Measurements from ENCODE around the gene METTL25B.

The METTL25B gene

GRCh38 chr1:156700736-156701531 lies 27.3 kb upstream of the METTL25B start:
- no peak overlapping the region for H3K4me3 ChIP-seq (ENCODE audit: low read depth, low read length)

- no peak overlapping the region for H3K4me3 ChIP-seq (ENCODE audit: low read depth, low read length)
Observed at GRCh38 chr1:156703336-156703735, 24.9 kb upstream of the METTL25B start.

- no peak overlapping the region for H3K4me3 ChIP-seq (ENCODE audit: low read depth, low read length)
Observed at GRCh38 chr1:156703741-156704140, 24.5 kb upstream of the METTL25B start.

GRCh38 chr1:156704166-156704711 lies 24.0 kb upstream of the METTL25B start:
- H3K4me3 ChIP-seq (ENCODE audit: low read depth, low read length) = peak overlapping the region; percentile 63

GRCh38 chr1:156704930-156705320 lies 23.3 kb upstream of the METTL25B start:
- peak overlapping the region; percentile 63 for H3K4me3 ChIP-seq (ENCODE audit: low read depth, low read length)

- H3K4me3 ChIP-seq (ENCODE audit: low read depth, low read length) = peak within 1 kb of the TSS; percentile 63
Observed at GRCh38 chr1:156705321-156705917, 22.9 kb upstream of the METTL25B start, which contains the start of gene CRABP2. CRABP2 (minus strand) TSS chr1:156705583; CDS start chr1:156705446, 137 bp downstream.

GRCh38 chr1:156705918-156706656 lies 22.2 kb upstream of the METTL25B start:
- peak overlapping the region; percentile 46 for H3K4me3 ChIP-seq (ENCODE audit: low read depth, low read length)

- peak overlapping the region; percentile 46 for H3K4me3 ChIP-seq (ENCODE audit: low read depth, low read length)
Observed at GRCh38 chr1:156706657-156707416, 21.4 kb upstream of the METTL25B start.

GRCh38 chr1:156707417-156708217 lies 20.7 kb upstream of the METTL25B start:
- H3K4me3 ChIP-seq (ENCODE audit: low read depth, low read length) = peak overlapping the region; percentile 6

GRCh38 chr1:156708218-156708661 lies 20.0 kb upstream of the METTL25B start:
- peak overlapping the region; percentile 6 for H3K4me3 ChIP-seq (ENCODE audit: low read depth, low read length)

- H3K4me3 ChIP-seq (ENCODE audit: low read depth, low read length) = no peak overlapping the region
Observed at GRCh38 chr1:156709031-156709430, 19.2 kb upstream of the METTL25B start.

GRCh38 chr1:156709757-156710489 lies 18.3 kb upstream of the METTL25B start:
- no peak overlapping the region for H3K4me3 ChIP-seq (ENCODE audit: low read depth, low read length)

GRCh38 chr1:156711011-156711817 lies 17.1 kb upstream of the METTL25B start:
- no peak overlapping the region for H3K4me3 ChIP-seq (ENCODE audit: low read depth, low read length)

- no peak overlapping the region for H3K4me3 ChIP-seq (ENCODE audit: low read depth, low read length)
Observed at GRCh38 chr1:156712626-156713025, 15.6 kb upstream of the METTL25B start.

- no peak overlapping the region for H3K4me3 ChIP-seq (ENCODE audit: low read depth, low read length)
Observed at GRCh38 chr1:156714830-156715229, 13.4 kb upstream of the METTL25B start.

GRCh38 chr1:156717351-156717750 lies 10.9 kb upstream of the METTL25B start:
- no peak overlapping the region for H3K4me3 ChIP-seq (ENCODE audit: low read depth, low read length)

- no peak overlapping the region for H3K4me3 ChIP-seq (ENCODE audit: low read depth, low read length)
Observed at GRCh38 chr1:156721131-156721530, 7.1 kb upstream of the METTL25B start.

GRCh38 chr1:156721535-156721934 lies 6.7 kb upstream of the METTL25B start:
- H3K4me3 ChIP-seq (ENCODE audit: low read depth, low read length) = no peak overlapping the region
